ENCODE data around the gene ELL. TPM values are rescaled to one million over a fixed set of nuclear protein-coding genes. Genes with fewer than 3 reads are reported as not detected.

The ELL gene
- total and polyA plus RNA-seq, 2 donors (not counting 3 experiments of a cell fraction or from before 2014, with no cell fraction given) = 9.9 to 18.2 TPM

- intact Hi-C loops (cut with micrococcal nuclease) (loop anchor here (1.0 kb wide), 1 partner anchor 19 kb away; no protein-coding TSS in a partner anchor), dilution Hi-C loops (cut with MboI; ENCODE audit: extremely low pct_ligation_motif_present, low sequenced_read_pairs) (no loop called here)
- H3K79me2 ChIP-seq (ENCODE audit: control insufficient read depth, insufficient read depth, low read length) = peaks cover 43% of the 10 kb centered on the region
- H3K27me3 ChIP-seq (ENCODE audit: control insufficient read depth in 2 of 2, insufficient read depth in 2 of 2, low read length in 2 of 2) = no peaks in the 10 kb centered on the region
- FAIRE-seq = no peak
- no peaks in the 10 kb centered on the region for H3K9me3 ChIP-seq (replicated peaks; ENCODE audit: control insufficient read depth, insufficient read depth, low read length)
- H3K4me2 ChIP-seq (ENCODE audit: insufficient read depth, low read length) = no peak overlapping the region
- peak overlapping the region; percentile 78 for H2AFZ ChIP-seq (ENCODE audit: low read depth, low read length)
- H3K36me3 ChIP-seq (ENCODE audit: control insufficient read depth in 2 of 2, extremely low read depth in 1 of 2, insufficient read depth in 2 of 2, low read length in 2 of 2) = no peaks in the 10 kb centered on the region
- DNase-seq (ENCODE audit: low read depth, low spot score) = no peak
- no peaks in the 10 kb centered on the region for H3K9me1 ChIP-seq (replicated peaks; ENCODE audit: control insufficient read depth, extremely low read depth, insufficient read depth, low read length)
- CTCF ChIA-PET = interaction anchor here (0.7 to 11.1 kb wide), 19 partner anchors 8 to 305 kb away, joined by 3 to 119 read pairs (median 5); partner anchors contain the start of genes GDF15 and JUND
- no TSS peak for BruUV-seq (replicated peaks)
- TF ChIP-seq JUN (IDR thresholded peaks at IDR 0.05; ENCODE audit: borderline replicate concordance, insufficient read depth, insufficient read length, low read depth) (no peak), FOS (IDR thresholded peaks at IDR 0.05; ENCODE audit: borderline replicate concordance, insufficient read depth, low read length) (no peak), GATA2 (IDR thresholded peaks at IDR 0.05; ENCODE audit: insufficient read depth, insufficient read length, low read depth, low read length) (no peak)
- H3K27ac ChIP-seq (ENCODE audit: insufficient read depth, low read depth, low read length) = peak overlapping the region; percentile 16
- H3K4me1 ChIP-seq (ENCODE audit: control insufficient read depth, extremely low read depth, insufficient read depth, low read length) = peaks cover 46% of the 10 kb centered on the region
- peak overlapping the region in 1 of 3 experiments; percentile 13 for H3K4me3 ChIP-seq (replicated peaks in 1 of 3; ENCODE audit: insufficient read depth in 1 of 3, low read depth in 1 of 3, low read length in 3 of 3)
- no peak overlapping the region for H3K9ac ChIP-seq (replicated peaks; ENCODE audit: extremely low read depth, insufficient read depth, low read length)
- POLR2A ChIA-PET = interaction anchor here (1.5 to 5.8 kb wide), 3 partner anchors 10 to 138 kb away, joined by 4 to 58 read pairs (median 9); partner anchors contain the start of genes GDF15 and JUND
- no peaks in the 10 kb centered on the region for H4K20me1 ChIP-seq (replicated peaks; ENCODE audit: control insufficient read depth, extremely low read depth, insufficient read depth, low read length)
Observed at GRCh38 chr19:18418483-18419194, 103.2 kb downstream of the ELL start.

GRCh38 chr19:18418029-18418482 lies 103.8 kb downstream of the ELL start:
- H3K27ac ChIP-seq (ENCODE audit: insufficient read depth, low read depth, low read length) = peak overlapping the region; percentile 7
- DNase-seq (ENCODE audit: low read depth, low spot score) = no peak
- intact Hi-C loops (cut with micrococcal nuclease) = no loop called here
- no peaks in the 10 kb centered on the region for H3K36me3 ChIP-seq (ENCODE audit: control insufficient read depth in 2 of 2, extremely low read depth in 1 of 2, insufficient read depth in 2 of 2, low read length in 2 of 2)
- ChIA-PET CTCF (interaction anchor here (0.9 to 11.1 kb wide), 8 partner anchors 11 to 138 kb away, joined by 3 to 119 read pairs (median 8); partner anchors contain the start of genes GDF15 and JUND), POLR2A (interaction anchor here (0.5 to 5.8 kb wide), 4 partner anchors 32 to 329 kb away, joined by 5 to 58 read pairs (median 8); partner anchors contain the start of genes GDF15 and JUND)
- FAIRE-seq = no peak
- dilution Hi-C loops (cut with MboI; ENCODE audit: extremely low pct_ligation_motif_present, low sequenced_read_pairs) = no loop called here
- TF ChIP-seq POLR2A (IDR thresholded peaks at IDR 0.05; ENCODE audit: low read depth, low read length) (no peak), MAX (IDR thresholded peaks at IDR 0.05; ENCODE audit: insufficient read depth, insufficient read length) (peak; percentile 18)
- H3K9me1 ChIP-seq (replicated peaks; ENCODE audit: control insufficient read depth, extremely low read depth, insufficient read depth, low read length) = no peaks in the 10 kb centered on the region
- H2AFZ ChIP-seq (ENCODE audit: low read depth, low read length) = no peak overlapping the region
- H3K9me3 ChIP-seq (replicated peaks; ENCODE audit: control insufficient read depth, insufficient read depth, low read length) = no peaks in the 10 kb centered on the region
- H3K4me2 ChIP-seq (ENCODE audit: insufficient read depth, low read length) = no peak overlapping the region
- H4K20me1 ChIP-seq (replicated peaks; ENCODE audit: control insufficient read depth, extremely low read depth, insufficient read depth, low read length) = no peaks in the 10 kb centered on the region
- peaks cover 37% of the 10 kb centered on the region for H3K79me2 ChIP-seq (ENCODE audit: control insufficient read depth, insufficient read depth, low read length)
- no peaks in the 10 kb centered on the region for H3K27me3 ChIP-seq (ENCODE audit: control insufficient read depth in 2 of 2, insufficient read depth in 2 of 2, low read length in 2 of 2)
- BruUV-seq (replicated peaks) = no TSS peak
- no peak overlapping the region for H3K9ac ChIP-seq (replicated peaks; ENCODE audit: extremely low read depth, insufficient read depth, low read length)
- H3K4me3 ChIP-seq (replicated peaks in 1 of 3; ENCODE audit: insufficient read depth in 1 of 3, low read depth in 1 of 3, low read length in 3 of 3) = no peak overlapping the region
- peaks cover 46% of the 10 kb centered on the region for H3K4me1 ChIP-seq (ENCODE audit: control insufficient read depth, extremely low read depth, insufficient read depth, low read length)
